Activated CD4-positive, alpha-beta T cell treated with anti-CD3 and anti-CD28 coated beads for 1 hour (primary cell): ENCODE measurements around the gene CUL4A.
A peak's percentile ranks its signal among the peaks of the same experiment; 100 is the strongest.

Experiments
- DNase-seq: peaks from one replicate; pipeline ENCODE4 v3.0.0-alpha.2; 2020

CUL4A gene

DNA sequence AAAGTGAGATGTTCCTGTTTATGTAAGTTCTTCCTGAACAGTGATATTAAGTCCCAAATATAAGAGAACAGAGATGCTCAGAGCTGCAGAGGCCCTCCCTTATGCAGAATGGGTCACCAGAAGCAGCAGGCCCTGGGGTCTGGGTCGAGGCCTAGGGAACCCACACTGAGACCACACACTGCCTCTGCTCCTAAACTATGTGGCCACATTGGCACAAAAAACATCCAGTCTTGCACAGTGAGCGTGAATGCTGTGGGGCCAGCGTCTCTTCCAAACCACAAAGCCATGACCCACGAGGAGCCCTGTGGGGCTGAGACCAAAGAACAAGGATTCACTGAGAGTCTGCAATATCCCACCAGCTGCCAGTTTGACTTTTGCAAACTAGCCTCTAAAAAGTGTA, 27.4 kb upstream of the CUL4A start:
- DNase-seq = no peak

DNA sequence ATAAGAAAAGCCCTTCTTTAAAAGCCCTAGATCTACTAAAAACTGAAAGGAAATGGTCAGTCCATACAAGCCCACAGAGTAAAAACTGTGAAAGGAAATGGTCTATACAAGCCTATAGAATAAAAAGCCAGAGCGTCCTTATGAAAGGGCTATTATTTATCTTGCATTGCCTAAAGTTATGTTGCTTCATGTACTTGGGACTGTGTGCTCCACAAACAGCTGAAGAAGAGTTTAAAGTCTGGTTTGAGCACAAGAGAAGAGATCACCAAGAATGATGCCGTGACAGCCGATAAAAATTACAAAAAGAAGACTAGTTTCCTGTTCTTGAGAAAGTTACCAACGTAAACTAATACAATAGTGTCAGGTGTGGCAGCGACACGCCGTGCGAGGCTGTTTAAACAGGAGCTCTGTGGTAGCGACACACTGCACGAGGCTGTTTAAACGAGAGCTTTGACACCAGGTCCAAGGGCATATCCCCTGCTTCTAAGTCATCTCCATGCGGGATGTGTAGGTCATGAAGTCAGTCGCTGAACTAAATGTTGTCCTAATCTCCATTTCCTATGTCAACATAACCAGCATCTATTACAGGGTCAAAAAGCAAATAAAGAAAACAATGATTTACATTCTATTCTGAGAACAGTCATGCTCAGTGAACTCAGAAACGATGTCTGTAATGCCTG, 25.8 kb upstream of the CUL4A start:
- no peak for DNase-seq

DNA sequence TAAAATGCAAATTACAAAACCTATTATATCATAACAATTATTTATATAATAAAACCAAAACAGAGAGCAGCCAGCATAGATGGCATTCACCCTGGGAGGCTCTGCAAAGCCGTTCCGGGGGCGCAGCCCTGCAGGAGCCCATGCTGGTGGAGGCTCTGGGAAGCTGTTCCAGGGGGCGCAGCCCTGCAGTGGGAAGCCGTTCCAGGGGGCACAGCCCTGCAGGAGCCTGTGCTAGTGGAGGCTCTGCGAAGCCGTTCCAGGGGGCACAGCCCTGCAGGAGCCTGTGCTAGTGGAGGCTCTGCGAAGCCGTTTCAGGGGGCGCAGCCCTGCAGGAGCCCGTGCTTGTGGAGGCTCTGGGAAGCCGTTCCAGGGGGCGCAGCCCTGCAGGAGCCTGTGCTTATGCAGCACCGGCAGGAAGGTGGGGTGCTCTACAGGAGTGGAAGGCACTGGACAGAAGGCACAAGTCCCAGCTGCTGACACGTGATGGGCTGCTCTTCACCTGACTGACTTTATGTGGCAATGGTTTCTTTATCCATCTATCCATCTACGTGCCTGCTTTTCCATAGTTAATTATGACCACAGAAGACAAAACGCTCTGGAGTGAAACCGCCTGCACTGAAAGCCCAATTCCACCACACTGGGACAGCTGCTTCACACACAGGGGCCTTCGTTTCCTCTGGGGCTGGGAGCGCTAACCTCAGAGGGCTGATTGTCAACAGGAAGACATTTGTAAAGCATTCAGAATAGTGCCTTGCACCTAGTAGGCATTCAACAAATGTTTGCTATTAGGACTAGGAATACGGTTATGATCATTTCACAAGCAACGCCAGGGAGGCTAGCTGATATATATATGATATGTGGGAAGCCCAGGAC, 24.6 kb upstream of the CUL4A start:
- no peak for DNase-seq

DNA sequence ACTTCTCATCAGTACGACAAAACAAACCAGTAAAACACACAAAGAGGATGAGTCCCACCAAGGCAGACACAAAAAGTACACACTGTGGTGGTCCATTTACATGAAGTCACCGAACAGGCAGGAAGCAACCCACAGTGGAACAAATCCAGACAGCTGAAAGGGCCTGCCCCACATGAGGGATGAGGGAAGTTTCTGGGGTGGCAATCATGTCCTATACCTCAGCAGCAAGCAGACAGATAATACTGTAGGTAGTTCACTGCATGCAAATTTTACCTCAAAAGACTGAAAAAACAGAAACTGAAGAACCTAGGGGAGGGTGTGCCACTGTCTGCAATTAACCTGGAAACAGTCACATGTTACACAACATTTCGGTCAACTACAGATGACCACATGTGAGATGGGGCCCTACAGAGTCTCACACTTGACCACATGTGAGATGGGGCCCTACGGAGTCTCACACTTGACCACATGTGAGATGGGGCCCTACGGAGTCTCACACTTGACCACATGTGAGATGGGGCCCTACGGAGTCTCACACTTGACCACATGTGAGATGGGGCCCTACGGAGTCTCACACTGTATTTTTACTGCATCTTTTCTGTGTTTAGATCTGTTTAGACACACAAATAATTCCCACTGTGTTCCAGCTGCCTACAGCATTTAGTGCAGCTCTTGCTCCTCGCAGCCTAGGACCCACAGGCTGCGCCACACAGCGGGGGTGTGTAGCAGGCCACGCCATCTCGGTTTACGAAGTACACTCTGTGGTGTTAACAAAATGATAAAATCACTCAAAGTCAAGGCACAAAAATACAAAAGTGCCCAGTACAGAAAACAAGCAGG, 23.1 kb upstream of the CUL4A start:
- DNase-seq = no peak

GRCh38 chr13:113187263-113187669, 22.1 kb upstream of the CUL4A start:
- DNase-seq = no peak

DNA sequence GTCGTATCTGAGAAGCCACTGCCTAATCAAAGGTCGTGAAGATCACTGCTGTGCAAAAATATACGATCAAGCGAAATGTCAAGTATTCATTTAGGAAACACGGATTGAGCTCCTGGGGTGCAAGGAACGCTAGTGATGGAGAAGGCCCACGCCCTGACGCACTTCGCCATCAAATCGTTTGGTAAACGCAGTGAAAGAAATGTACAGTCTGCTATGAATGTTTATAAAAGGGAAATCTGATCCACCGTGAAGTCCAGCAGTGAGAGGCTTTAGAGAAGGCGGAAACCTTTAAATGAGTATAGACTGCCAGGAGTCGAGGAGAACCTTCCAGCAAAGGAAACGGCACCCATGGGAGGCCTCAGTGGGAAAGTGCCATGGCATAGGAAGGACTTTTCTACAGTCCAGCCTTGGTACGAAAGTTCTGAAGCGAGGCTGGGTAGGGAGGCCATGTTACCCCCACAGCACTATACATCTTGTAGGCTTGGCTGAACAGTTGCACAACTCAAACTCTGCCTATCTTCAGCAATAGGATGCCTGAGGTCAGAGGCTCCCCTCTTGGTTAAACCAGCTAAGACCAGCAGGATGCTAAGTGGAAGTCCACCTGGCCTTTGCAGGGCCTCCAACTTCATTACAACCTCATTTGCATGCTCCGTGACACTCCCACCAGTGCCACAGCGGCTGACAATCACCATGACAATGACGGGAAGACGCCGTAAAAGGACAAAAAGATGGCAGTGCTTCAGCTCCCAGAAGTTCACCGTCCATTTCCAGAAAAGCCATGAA, 21.3 kb upstream of the CUL4A start:
- no peak for DNase-seq

DNA sequence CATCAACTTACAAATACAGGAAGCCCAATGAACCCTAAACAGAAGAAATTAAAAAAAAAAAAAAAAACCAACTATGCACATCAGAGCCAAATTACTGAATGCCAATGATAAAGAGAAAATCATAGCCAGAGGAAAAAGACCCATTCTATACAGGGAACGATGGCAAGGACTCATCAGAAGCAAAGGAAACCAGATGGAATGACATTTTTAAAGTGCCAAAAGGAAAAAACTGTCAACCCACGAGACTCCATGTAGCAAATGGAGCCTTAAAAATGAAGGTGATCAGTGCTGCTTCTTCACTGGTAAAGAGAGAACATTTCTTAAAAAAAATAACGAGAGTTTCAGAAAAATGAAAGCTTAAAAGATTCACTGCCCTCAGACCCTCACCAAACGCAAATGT, 19.2 kb upstream of the CUL4A start:
- DNase-seq = no peak

DNA sequence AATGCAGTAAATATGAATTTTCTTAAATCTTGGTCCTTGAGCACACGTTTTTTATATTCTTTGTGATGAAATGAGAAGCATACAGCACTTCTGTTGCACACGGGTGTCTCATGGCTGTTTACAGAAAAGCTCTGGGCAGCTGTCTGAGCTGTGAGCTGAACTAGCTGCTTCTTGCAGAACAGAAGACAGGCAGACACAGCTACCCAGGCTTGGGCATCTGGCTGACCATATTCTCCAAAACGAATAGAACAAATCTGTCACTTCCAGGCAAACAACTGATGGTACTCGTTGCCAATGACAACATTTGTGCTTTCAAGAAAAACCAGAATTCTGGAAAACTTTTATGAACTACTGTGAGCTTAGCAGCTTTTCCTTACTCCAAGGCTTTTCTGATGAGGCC, 17.1 kb upstream of the CUL4A start:
- no peak for DNase-seq

DNA sequence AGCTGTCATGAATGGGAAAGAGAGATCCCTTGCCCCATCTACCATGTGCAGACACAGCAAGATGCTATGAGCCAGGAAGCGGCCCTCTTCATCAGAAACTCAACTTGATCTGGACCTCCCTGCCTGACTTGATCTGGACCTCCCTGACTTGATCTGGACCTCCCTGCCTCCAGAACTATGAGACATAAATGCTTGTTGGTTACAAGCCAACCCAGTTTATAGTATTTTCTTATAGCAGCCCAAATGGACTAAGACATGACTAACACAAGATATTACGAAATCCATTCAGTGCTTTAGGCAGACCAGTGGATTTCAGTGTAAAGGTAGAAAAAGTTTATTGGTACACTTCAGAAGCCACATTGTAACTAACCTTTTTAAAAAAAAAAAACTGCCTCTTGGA, 16.5 kb upstream of the CUL4A start:
- no peak for DNase-seq

DNA sequence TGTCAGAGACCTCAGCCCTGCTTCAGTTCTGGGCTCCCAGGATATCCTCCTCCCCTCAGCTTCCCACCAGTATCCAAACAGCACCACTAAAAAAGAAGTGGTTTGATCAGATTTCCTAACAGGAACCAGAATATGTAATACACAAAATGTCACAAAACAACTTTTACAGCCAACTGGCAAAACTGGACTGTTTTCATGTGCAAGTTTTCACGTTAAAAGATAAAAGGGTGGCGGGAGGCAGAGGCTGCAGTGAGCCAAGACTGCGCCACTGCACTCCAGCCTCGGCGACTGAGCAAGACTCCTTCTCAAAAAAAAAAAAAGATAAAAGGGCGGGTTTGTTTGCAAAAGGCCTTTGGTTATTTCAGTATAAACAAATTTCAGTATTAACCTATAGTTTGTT, 14.1 kb upstream of the CUL4A start:
- no peak for DNase-seq

DNA sequence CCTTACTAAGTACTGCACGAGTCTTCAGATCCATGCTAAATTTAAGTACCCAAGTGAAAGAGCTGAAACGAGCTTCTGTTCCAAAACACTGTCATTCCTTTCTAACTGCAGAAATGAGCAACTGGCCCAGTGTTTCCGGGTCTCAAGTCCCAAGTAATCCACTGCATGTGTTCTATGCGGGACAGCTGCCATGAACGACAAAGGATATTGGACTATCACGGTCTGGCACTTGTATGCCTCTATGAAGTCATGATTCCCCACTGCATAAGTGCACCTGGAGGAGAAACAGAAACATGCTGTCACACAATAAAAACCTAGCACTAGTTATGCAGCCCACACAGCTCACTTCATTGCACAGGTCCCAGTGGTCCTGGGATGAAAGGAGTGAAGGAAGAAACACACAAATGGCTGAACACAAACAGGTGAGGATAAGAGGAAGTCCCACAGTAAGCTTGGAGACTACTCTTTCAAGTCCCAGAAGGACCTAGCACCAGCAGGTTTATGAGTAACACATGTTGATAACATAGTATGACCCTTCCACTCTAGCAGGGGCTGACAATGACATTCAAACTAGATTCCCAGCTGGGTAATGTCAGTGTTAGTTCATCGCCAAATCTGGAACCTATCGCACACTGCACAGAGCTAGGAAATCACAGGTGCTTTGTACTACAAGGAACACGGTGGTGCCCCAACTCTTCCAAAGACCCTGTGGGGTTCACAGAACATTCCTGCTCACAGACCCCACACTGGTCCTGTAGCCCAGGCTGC, 12.3 kb upstream of the CUL4A start:
- DNase-seq = no peak

- no peak for DNase-seq
These were observed 7.6 kb upstream of the CUL4A start for GRCh38 chr13:113201815-113202214.

- no peak for DNase-seq
These were observed 6.5 kb upstream of the CUL4A start for GRCh38 chr13:113202912-113203311.

GRCh38 chr13:113203507-113204377, 5.7 kb upstream of the CUL4A start:
- DNase-seq = no peak

GRCh38 chr13:113204378-113204734, 5.1 kb upstream of the CUL4A start:
- no peak for DNase-seq

GRCh38 chr13:113205428-113205931, 3.9 kb upstream of the CUL4A start:
- DNase-seq = no peak

GRCh38 chr13:113207460-113207859, 2.0 kb upstream of the CUL4A start:
- DNase-seq = no peak

DNA sequence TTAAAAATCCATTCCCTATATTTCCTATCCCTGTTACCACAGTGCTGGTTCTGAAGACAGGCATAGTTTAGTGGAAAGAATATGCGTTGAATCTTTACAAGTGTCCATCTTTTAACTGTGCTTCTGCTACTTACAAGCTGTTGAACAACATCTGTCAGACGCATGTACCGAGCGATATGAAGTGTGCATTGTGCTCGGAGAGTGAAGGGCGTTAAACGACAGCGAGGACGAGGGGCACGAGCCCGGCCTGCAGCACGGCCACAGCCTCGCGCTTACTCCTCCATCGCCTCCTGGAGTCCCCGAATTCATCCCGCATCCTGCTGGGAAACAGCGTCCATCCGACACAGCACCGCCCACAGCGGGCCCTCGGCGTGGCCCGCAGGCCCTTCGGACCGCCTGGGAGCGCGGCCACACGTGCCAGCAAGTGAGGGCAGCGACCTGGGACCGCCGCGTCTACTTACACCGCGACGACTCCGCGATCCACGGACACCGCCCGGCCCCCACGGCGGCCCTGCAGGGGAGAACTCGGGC, 1.5 kb upstream of the CUL4A start:
- no peak for DNase-seq

GRCh38 chr13:113208421-113209335, 735 bp upstream of the CUL4A start, which contains the start of gene PCID2:
TSS of gene PCID2 (minus strand) at chr13:113208669. CDS start at chr13:113208634, 35 bp downstream.
- DNase-seq = peak; percentile 89
